Vagina (tissue), 2 donors: ENCODE results near the gene C1orf185. TPM values are rescaled to one million over a fixed set of nuclear protein-coding genes. Genes with fewer than 3 reads are reported as not detected.

Experiments
- DNase-seq, 2 donors: peaks; one replicate each; pipeline ENCODE4 v3.0.0-alpha.2; 2017; ENCODE audit errors: extremely low spot score in 2 of 2
- H3K27ac ChIP-seq: fragments of 200-600 bp; sonication (generic); one replicate; pipeline ENCODE4 v1.5.1; 2019
- H3K27me3 ChIP-seq: fragments of 200-600 bp; sonication (generic); one replicate; pipeline ENCODE4 v1.5.1; 2019
- H3K36me3 ChIP-seq, 2 donors: fragments of 200-600 bp; sonication (generic); one replicate each; pipeline ENCODE4 v1.5.1; 2017 to 2019
- H3K4me1 ChIP-seq: fragments of 200-600 bp; sonication (generic); one replicate; pipeline ENCODE4 v1.5.1; 2019
- H3K4me3 ChIP-seq, 2 donors: fragments of 200-600 bp; sonication (generic); 1 replicate in 1 of 2; 2 replicates in 1 of 2; pipeline ENCODE4 v1.5.1; 2016 to 2019
- H3K9me3 ChIP-seq: fragments of 200-600 bp; sonication (generic); one replicate; pipeline ENCODE4 v1.5.1; 2019
- POLR2A ChIP-seq, 2 donors: fragments of 450-650 bp; IDR thresholded peaks; one replicate each; pipeline ENCODE4 v1.6.1; 2017; ENCODE audit warnings: antibody characterized with exemption in 2 of 2, mild to moderate bottlenecking in 2 of 2, moderate library complexity in 2 of 2
- POLR2AphosphoS5 ChIP-seq, 2 donors: sonication (generic); formaldehyde crosslinking; IDR thresholded peaks; one replicate each; pipeline ENCODE4 v1.9.0; 2017; ENCODE audit warnings: antibody characterized with exemption in 2 of 2, mild to moderate bottlenecking in 2 of 2, low read depth in 1 of 2; ENCODE audit not compliant: insufficient read depth in 1 of 2
- intact Hi-C: fragments of 100-400 bp; cut with DNase I; formaldehyde crosslinking; loops from one replicate; pipeline ENCODE4 v1.15.1; 2023
- total RNA-seq: library from RNA; depleted of rRNA; stranded (reverse); fragments of >200 nt; gene quantifications from one replicate; pipeline ENCODE4 v1.2.3, GENCODE V29; 2016
- TF ChIP-seq, protein P1 (sequence below), 3 experiments: fragments of 450-650 bp in 2 of 3; fragments of 200-600 bp in 1 of 3; sonication (generic) in 1 of 3; IDR thresholded peaks; one replicate each; pipeline ENCODE4 v1.5.1; 2017 to 2019; ENCODE audit warnings: antibody characterized with exemption in 3 of 3, mild to moderate bottlenecking in 2 of 3, moderate library complexity in 2 of 3

C1orf185 gene
- total RNA-seq, 1 donor from 2014 or later: not detected

- Histone ChIP-seq H3K4me3 (no peak overlapping the region), H3K27ac (no peak overlapping the region), H3K27me3 (no peaks in the 10 kb centered on the region), H3K4me1 (no peaks in the 10 kb centered on the region), H3K36me3 (no peaks in the 10 kb centered on the region), H3K9me3 (no peaks in the 10 kb centered on the region)
- TF ChIP-seq POLR2AphosphoS5 (IDR thresholded peaks at IDR 0.05; ENCODE audit: insufficient read depth in 1 of 2, low read depth in 1 of 2): no peak
- TF ChIP-seq POLR2A (IDR thresholded peaks at IDR 0.05): no peak
- TF ChIP-seq, protein P1, sequence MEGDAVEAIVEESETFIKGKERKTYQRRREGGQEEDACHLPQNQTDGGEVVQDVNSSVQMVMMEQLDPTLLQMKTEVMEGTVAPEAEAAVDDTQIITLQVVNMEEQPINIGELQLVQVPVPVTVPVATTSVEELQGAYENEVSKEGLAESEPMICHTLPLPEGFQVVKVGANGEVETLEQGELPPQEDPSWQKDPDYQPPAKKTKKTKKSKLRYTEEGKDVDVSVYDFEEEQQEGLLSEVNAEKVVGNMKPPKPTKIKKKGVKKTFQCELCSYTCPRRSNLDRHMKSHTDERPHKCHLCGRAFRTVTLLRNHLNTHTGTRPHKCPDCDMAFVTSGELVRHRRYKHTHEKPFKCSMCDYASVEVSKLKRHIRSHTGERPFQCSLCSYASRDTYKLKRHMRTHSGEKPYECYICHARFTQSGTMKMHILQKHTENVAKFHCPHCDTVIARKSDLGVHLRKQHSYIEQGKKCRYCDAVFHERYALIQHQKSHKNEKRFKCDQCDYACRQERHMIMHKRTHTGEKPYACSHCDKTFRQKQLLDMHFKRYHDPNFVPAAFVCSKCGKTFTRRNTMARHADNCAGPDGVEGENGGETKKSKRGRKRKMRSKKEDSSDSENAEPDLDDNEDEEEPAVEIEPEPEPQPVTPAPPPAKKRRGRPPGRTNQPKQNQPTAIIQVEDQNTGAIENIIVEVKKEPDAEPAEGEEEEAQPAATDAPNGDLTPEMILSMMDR (IDR thresholded peaks at IDR 0.05): no peak
- intact Hi-C loops: no loop called here
- DNase-seq: no peak
Measured at GRCh38 chr1:51086496-51087271, 15.3 kb upstream of the C1orf185 start.

DNA sequence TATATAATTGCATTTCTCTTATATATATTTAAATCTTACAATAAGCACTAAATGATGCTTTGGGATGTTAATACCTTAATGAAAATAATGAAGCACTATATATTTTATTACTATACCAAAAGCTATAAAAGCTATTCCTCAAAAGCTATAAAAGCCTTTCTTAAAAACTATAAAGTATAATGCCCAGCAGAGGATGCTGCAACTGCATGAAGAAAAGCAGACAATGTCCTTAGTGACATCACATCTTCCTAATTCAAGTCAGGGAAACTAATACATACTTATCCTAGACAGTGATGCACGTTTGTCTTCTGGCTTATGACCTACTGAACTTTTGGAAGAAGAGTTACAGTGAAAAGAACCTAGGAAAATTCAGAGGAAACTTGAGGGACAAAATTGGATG is 13.6 kb upstream of the C1orf185 start:
- intact Hi-C loops: no loop called here
- no peaks in the 10 kb centered on the region for H3K9me3 ChIP-seq
- H3K27ac ChIP-seq: no peak overlapping the region
- no peaks in the 10 kb centered on the region for H3K4me1 ChIP-seq
- H3K36me3 ChIP-seq: no peaks in the 10 kb centered on the region
- TF ChIP-seq, protein P1 (IDR thresholded peaks at IDR 0.05): no peak
- TF ChIP-seq POLR2A (IDR thresholded peaks at IDR 0.05): no peak
- TF ChIP-seq POLR2AphosphoS5 (IDR thresholded peaks at IDR 0.05; ENCODE audit: insufficient read depth in 1 of 2, low read depth in 1 of 2): no peak
- no peaks in the 10 kb centered on the region for H3K27me3 ChIP-seq
- no peak for DNase-seq
- H3K4me3 ChIP-seq: no peak overlapping the region

DNA sequence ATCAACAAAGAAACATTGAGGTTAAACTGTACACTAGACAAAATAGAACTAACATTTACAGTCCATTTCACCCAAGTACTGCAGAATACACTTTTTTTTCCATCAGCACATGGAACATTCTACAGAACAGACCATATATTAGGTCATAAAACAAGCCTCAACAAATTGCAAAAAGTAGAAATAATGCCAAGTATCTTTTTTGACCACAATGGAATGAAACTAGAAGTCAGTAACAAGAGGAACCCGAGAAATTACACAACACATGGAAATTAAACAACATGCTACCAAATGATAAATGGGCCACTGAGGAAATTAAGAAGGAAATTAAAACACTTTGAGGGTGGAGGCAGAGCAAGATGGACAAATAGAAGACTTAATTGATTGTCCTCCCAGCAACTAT is 8.4 kb upstream of the C1orf185 start:
- H3K36me3 ChIP-seq: no peaks in the 10 kb centered on the region
- no peaks in the 10 kb centered on the region for H3K9me3 ChIP-seq
- no peaks in the 10 kb centered on the region for H3K4me1 ChIP-seq
- TF ChIP-seq, protein P1 (IDR thresholded peaks at IDR 0.05): no peak
- H3K27ac ChIP-seq: no peak overlapping the region
- H3K27me3 ChIP-seq: no peaks in the 10 kb centered on the region
- intact Hi-C loops: no loop called here
- H3K4me3 ChIP-seq: no peak overlapping the region
- DNase-seq: no peak

GRCh38 chr1:51097171-51097570 is 4.9 kb upstream of the C1orf185 start:
- H3K27ac ChIP-seq: no peak overlapping the region
- TF ChIP-seq, protein P1 (IDR thresholded peaks at IDR 0.05): no peak
- TF ChIP-seq POLR2AphosphoS5 (IDR thresholded peaks at IDR 0.05; ENCODE audit: insufficient read depth in 1 of 2, low read depth in 1 of 2) (no peak), POLR2A (IDR thresholded peaks at IDR 0.05) (no peak)
- no peak overlapping the region for H3K4me3 ChIP-seq
- intact Hi-C loops: no loop called here
- DNase-seq: no peak
- H3K4me1 ChIP-seq: no peaks in the 10 kb centered on the region
- H3K27me3 ChIP-seq: no peaks in the 10 kb centered on the region
- no peaks in the 10 kb centered on the region for H3K9me3 ChIP-seq
- no peaks in the 10 kb centered on the region for H3K36me3 ChIP-seq

DNA sequence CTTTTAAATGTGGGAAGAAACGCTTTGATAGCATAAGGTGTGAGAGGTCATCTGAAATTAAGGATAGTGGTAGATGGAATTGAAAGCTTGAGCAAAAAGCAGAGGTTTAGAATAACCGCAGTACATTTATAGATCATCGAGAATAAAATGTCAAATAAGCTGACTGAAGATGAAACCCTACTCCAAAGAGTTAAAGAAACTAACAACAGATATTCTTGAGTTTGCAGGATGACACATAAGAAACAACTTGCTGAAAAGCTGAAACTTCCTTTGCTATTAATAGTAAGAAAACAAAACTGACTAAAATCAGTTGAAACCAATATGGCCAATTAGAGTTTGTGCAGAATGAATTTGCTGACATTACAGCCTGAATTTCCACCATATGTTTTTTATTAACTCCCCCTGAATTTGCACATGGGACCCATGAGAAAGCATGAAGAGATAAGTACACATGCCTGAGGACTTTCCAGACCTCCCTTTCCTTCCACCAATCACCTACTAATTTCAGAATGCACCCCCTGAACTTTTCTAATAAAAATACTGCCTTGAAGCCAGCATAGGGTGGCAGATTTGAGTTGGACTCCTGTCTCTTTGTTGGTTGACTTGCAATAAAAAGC is 1.7 kb upstream of the C1orf185 start:
- H3K27ac ChIP-seq: no peak overlapping the region
- no peak for DNase-seq
- intact Hi-C loops: no loop called here
- no peaks in the 10 kb centered on the region for H3K9me3 ChIP-seq
- no peaks in the 10 kb centered on the region for H3K36me3 ChIP-seq
- H3K4me3 ChIP-seq: no peak overlapping the region
- H3K27me3 ChIP-seq: no peaks in the 10 kb centered on the region
- no peaks in the 10 kb centered on the region for H3K4me1 ChIP-seq
- TF ChIP-seq, protein P1 (IDR thresholded peaks at IDR 0.05): no peak
- no peak for TF ChIP-seq POLR2A (IDR thresholded peaks at IDR 0.05)
- TF ChIP-seq POLR2AphosphoS5 (IDR thresholded peaks at IDR 0.05; ENCODE audit: insufficient read depth in 1 of 2, low read depth in 1 of 2): no peak
